HG02623 (cell line): Measurements from ENCODE around the gene MKLN1.
"Not testable (repeated sequence)": the region's sequence is repeated elsewhere in the genome, so short reads cannot be mapped to it uniquely, and the experiment has no call there.

Source experiments
- ATAC-seq: cut with Tn5 transposase; IDR thresholded peaks from one replicate; pipeline ENCODE4 v1.9.1; 2021; ENCODE audit warnings: moderate library complexity; ENCODE audit not compliant: unreplicated experiment

The MKLN1 gene

DNA sequence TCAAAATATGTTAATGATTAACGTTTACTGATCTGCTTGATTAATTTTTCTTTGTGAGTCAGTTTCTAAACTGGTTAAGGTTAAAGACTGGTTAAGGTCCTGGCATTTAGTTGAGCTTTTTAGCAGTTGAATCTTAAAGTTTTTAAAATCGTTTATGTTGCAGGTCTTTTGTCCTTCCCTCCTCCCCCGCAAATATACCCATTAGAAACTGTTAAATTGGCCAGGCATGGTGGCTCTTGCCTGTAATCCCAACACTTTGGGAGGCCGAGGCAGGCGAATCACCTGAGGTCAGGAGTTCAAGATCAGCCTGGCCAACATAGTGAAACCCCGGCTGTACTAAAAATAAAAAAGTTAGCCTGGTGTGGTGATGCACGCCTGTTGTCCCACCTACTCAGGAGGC lies 127.9 kb downstream of the MKLN1 start:
- ATAC-seq = no peak

DNA sequence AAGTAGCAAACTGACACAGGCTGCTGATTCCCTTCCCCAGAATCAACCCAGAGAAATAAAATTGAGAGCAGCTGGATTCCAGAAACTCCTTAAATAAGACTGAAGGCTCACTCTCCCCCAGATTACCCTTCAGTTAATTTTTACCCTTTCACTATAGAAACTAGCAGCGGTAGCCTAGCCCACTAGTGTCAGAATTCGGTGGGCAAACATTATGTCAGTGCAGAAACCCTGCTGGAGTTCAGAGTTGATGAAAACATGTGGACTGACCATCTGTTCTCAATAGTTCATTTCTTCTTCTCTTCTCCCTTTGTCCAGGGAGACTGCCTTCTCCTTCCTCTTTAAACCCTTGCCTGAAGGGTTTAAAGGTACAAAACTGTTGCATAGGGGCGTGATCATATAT lies 128.7 kb downstream of the MKLN1 start:
- no peak for ATAC-seq

GRCh38 chr7:131459256-131459655 lies 131.6 kb downstream of the MKLN1 start:
- ATAC-seq = no peak

DNA sequence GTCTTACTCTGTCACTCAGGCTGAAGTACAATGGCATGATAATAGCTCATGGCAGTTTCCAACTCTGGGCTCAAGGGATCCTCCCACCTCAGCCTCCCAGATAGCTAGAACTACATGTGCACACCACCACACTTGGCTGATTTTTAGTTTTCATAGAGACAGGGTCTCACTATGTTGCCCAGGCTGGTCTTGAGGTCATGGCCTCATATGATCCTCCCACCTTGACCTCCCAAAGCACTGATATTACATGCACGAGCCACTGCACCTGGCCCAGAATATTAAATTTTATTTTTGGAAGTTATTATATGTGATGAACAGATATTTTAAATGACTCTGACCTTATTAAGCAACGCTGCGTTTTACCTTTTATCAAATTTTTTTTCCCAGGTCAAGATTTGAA lies 134.4 kb downstream of the MKLN1 start:
- ATAC-seq = no peak

GRCh38 chr7:131462715-131463114 lies 135.0 kb downstream of the MKLN1 start:
- ATAC-seq = not testable (repeated sequence)

DNA sequence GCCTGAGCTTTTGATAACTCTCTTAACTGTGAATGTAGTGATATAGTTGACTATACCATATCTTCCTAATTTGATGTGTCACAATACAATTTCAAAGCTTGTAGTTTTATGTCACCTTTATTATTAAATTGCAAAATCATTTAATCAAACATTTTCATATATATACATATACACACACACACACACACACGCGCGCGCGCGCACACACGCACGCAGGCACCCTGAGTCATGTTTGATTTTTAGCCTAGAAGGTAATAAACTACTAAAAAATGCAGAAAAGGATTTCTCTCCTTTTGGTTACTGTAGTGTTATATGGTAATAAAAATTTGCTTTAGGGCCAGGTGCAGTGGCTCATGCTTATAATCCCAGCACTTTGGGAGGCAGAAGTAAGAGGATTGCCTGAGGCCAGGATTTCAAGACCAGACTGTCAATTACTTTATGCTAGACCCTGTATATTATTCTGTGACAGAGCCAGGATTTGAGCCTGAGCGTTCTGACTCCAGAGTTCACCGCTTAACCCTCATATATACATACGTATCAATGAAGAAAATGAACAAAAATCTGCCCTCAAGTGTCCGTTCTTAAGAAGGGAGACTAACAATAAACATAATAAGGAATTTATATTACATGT lies 139.2 kb downstream of the MKLN1 start:
- no peak for ATAC-seq

- ATAC-seq = no peak
Observed at GRCh38 chr7:131467788-131468187, 140.1 kb downstream of the MKLN1 start.

DNA sequence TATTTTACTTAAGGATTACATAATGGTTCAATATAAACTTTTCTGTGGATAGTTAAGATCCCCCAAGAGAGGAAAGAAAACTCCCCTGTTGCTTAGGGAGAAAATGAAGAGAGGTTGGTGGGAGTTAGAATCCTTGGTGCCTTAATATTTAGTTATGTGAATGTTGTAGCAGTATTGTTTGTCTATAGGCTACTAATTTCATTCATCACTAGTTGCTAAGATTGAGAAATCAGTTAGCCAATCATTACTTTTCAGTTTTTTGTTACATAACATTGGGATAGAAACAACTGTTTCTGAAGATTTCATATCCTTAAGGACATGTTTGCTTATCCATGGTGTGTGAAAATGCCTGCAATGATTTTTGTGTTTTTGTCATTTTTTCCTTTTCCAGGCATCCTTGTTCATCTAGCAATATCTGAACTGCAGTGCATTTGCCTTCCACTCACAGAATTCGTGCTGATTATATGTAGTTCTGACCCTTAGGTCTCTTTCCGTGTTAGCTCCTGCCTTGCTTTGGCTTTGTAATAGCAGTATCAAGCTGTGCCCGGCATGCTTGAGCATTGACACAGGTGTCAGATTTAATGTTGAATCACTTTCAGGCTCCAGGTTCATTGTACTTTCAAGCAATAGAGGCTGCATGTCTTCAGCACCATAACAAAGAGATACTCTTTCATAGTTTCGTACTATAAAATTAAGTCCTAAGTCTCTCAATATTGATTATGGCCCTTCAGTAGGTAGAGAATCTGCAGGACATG lies 143.8 kb downstream of the MKLN1 start:
- no peak for ATAC-seq

- no peak for ATAC-seq
Observed at GRCh38 chr7:131476740-131477139, 149.1 kb downstream of the MKLN1 start.

- ATAC-seq = no peak
Observed at GRCh38 chr7:131480384-131481315, 153.0 kb downstream of the MKLN1 start.

- ATAC-seq = no peak
Observed at GRCh38 chr7:131482800-131483199, 155.1 kb downstream of the MKLN1 start.

DNA sequence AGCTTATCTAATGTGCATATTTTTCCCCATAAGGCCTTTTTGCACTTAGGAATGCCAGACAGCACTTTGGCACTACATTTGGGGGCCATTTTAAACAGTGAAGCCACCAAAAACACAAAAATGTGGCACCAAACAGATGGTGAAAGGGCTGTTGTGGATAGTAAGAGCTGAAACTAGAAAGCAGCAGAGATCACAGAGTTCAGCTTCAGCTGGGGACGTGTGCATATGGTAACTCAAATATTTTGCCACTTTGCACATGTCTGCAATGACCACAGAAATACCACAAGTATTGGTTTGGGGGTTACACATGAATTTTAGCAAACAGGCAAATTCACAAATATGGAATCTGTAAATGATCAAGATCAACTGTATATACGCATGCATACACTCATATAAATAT lies 155.9 kb downstream of the MKLN1 start:
- ATAC-seq = no peak

GRCh38 chr7:131486346-131486745 lies 158.7 kb downstream of the MKLN1 start:
- no peak for ATAC-seq

DNA sequence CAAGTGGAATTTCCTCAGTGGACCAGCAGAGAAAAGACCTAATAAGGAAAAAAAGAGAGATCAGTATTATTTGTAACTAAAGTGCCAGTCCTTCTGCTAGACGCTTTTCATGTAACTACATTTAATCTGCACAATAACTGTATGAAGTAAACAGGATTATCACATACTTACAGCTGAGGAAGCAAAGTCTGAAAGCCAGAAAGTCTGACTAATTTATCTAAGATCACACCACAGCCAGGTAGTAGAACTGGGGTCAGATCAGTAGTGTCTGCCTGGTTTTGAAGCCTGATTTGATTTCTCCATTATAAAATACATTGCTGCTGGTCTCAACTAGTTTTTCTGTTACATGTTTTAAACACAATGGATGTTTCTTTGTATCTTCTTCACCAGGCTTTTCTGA lies 159.5 kb downstream of the MKLN1 start:
- no peak for ATAC-seq

- no peak for ATAC-seq
Observed at GRCh38 chr7:131488361-131488760, 160.7 kb downstream of the MKLN1 start.

DNA sequence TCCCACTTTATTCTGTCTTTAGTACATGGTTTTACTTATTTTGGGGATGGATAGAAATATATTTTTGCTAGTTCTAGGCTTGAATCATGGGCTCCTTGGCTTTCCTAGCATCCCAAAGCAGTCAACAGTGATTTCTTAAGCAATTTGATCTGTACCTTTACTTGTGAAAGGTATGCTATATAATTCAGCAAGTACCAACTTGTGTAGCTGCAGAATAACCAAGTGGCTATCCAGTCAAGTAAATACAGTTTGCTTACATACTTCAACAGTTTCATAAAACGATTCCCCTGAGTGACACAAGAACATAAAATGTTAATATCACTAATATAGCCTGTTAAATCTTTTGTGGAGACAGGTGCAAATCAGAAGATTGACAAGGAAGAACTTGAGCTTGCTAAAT lies 161.5 kb downstream of the MKLN1 start:
- no peak for ATAC-seq

DNA sequence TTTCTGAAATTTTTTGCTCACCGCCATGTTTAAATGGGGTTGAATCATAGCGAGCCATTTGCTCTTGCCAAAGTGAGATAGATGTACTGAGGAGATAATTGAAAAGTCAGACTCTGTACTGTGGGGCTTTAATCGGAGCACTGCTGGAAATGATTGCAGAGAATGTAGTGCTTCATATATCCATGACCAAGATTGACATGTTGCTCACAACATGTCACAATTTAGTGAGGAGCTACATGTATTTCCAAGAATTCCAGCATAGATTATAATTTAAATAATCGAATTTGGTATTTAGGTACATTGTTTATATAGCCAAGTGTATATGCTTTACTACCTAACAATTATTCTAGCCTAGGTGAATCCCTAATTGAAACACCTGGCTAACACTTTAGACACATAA lies 162.2 kb downstream of the MKLN1 start:
- ATAC-seq = no peak

DNA sequence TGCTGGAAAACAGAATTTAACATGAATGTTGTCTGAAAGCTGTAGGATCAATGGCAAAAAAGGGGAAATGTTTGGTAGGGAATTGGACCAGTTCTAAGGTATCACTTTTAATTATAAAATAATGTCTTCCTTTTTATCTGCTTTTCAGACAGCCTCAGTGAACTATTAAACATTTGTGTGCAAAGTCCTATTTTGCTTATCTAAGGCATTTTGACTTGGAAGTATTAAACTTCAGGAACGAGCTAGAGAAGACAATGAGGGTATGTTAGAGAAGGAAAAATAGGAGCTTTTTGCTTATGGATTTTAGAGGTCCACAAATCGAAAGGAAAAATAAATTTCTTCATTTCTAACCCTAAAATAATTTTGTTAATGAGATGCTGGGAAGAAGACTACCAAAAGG lies 165.4 kb downstream of the MKLN1 start:
- ATAC-seq = no peak

GRCh38 chr7:131493581-131493980 lies 165.9 kb downstream of the MKLN1 start:
- no peak for ATAC-seq

GRCh38 chr7:131494182-131494581 lies 166.5 kb downstream of the MKLN1 start:
- ATAC-seq = no peak

DNA sequence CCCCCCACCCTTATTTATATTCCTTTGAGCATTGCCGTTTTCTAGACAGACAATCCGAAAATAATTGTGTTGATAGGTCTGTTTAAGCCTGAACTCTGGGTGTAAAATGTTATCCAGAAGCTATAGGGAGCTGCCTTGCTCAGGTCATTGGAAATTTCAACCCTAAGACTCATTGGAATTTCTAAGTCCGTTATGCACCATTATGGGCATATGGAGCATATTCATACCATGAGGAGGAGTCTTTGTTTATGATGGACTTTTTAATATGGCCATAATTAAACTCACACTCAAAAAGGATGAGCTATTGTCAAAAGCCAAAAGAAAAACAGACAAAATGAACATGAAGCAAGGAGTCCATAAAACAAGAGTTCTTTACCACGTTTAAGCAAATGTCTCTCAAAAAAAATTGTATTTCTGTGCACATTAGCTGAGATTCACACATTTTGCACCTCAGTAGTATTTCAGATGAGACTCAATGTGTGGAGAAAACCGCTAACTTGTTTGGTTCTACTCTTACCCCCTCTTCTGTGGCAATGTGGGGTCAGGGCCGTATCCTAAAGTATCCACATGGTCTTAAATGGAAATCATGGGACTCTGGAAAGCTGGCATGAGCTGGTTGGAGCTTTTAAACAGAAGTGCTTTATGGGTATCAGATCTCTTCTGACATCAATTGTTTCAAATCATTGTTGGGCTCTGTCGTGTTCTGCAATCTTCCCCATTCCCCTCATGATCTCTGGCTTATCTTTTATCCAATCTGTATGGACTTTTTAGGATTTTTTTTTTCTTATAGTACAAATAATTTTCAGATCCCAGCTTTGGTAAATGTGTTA lies 168.2 kb downstream of the MKLN1 start:
- ATAC-seq = no peak
